ENCODE results near the gene PANK1. TPM values are rescaled to one million over a fixed set of nuclear protein-coding genes. Genes with fewer than 3 reads are reported as not detected.

Gene PANK1
- total and polyA plus RNA-seq, 2 of the 8 experiments (the other 6 are each of a cell fraction or from before 2014, with no cell fraction given) = 18.5 to 40.4 TPM

DNA sequence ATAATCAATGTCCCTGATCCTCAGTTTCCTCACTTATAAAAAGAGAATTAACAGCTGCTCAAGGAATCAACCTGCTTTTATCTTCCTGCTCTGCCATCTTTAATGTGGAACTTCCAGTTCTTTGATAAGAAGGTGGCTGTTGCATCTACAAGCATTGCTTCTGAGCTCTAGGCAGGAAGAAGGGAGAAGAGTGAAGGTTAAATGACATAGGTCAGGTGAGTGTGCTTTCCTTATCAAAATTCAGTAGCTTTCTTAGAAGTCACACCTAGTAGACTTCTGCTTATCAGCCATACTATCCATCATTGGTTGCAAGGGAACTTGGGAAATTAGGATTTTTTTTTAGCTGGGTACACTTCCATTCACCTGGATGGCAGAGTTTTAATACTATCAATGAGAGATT lies 32.3 kb upstream of the PANK1 start:
- no peaks in the 10 kb centered on the region for H3K36me3 ChIP-seq (ENCODE audit: control insufficient read depth in 2 of 4, insufficient read depth in 4 of 4, low read length in 3 of 4)
- no peak for FAIRE-seq
- H2AFZ ChIP-seq (ENCODE audit: low read length) = no peak overlapping the region
- H4K5ac ChIP-seq (ENCODE audit: insufficient read length, low read depth, low read length) = no peak overlapping the region
- H3K23ac ChIP-seq (ENCODE audit: insufficient read length) = no peak overlapping the region
- no peak overlapping the region for H3K4ac ChIP-seq (replicated peaks; ENCODE audit: insufficient read length, low read depth, low read length)
- H3K4me3 ChIP-seq (ENCODE audit: extremely low read depth in 1 of 4, insufficient read depth in 2 of 4, low read depth in 3 of 4, low read length in 4 of 4) = no peak overlapping the region
- H4K91ac ChIP-seq (replicated peaks; ENCODE audit: insufficient read length, low read length) = no peak overlapping the region
- no peak overlapping the region for H3K4me2 ChIP-seq (ENCODE audit: insufficient read depth in 1 of 2, low read depth in 2 of 2, low read length in 2 of 2)
- H2BK12ac ChIP-seq (ENCODE audit: low read depth, low read length) = no peak overlapping the region
- H2BK5ac ChIP-seq (ENCODE audit: low read depth, low read length) = no peak overlapping the region
- no peaks in the 10 kb centered on the region for H3K27me3 ChIP-seq (replicated peaks in 1 of 4; ENCODE audit: control insufficient read depth in 3 of 4, extremely low read depth in 1 of 4, insufficient read depth in 3 of 4, low read length in 3 of 4)
- no peak overlapping the region for H2BK20ac ChIP-seq (ENCODE audit: low read length)
- H3K23me2 ChIP-seq (ENCODE audit: low read depth, low read length) = no peaks in the 10 kb centered on the region
- H3K9ac ChIP-seq (replicated peaks in 1 of 4; ENCODE audit: extremely low read depth in 1 of 4, low read depth in 3 of 4, low read length in 3 of 4) = no peak overlapping the region
- no peaks in the 10 kb centered on the region for H3K79me2 ChIP-seq (ENCODE audit: control insufficient read depth in 1 of 2, insufficient read depth in 2 of 2, low read length in 2 of 2)
- no peaks in the 10 kb centered on the region for H3K9me3 ChIP-seq (ENCODE audit: insufficient read depth in 2 of 2, low read depth in 1 of 2, low read length in 1 of 2)
- TF ChIP-seq BCL11A (IDR thresholded peaks at IDR 0.05; ENCODE audit: low read depth in 2 of 2, low read length in 2 of 2) (no peak), GTF2F1 (IDR thresholded peaks at IDR 0.05; ENCODE audit: borderline replicate concordance, low read depth, low read length) (no peak), RBBP5 (IDR thresholded peaks at IDR 0.05; ENCODE audit: borderline replicate concordance, low read depth, low read length) (no peak), TAF1 (IDR thresholded peaks at IDR 0.05; ENCODE audit: low read depth, low read length) (no peak), RAD21 (IDR thresholded peaks at IDR 0.05 in 1 of 2, conservative IDR thresholded peaks at IDR 0.05 in 1 of 2; ENCODE audit: low read depth in 2 of 2, low read length in 2 of 2) (no peak), FOSL1 (IDR thresholded peaks at IDR 0.05; ENCODE audit: insufficient read depth, low read depth, low read length) (no peak), SRF (IDR thresholded peaks at IDR 0.05; ENCODE audit: low read depth, low read length) (no peak), GABPA (IDR thresholded peaks at IDR 0.05; ENCODE audit: borderline replicate concordance, insufficient read depth, low read length) (no peak), TCF12 (IDR thresholded peaks at IDR 0.05; ENCODE audit: low read depth, low read length) (no peak), POLR2AphosphoS5 (IDR thresholded peaks at IDR 0.05; ENCODE audit: low read depth, low read length) (no peak)
- H3K79me1 ChIP-seq (ENCODE audit: low read depth, low read length) = no peaks in the 10 kb centered on the region
- DNase-seq (ENCODE audit: low read depth in 1 of 2, low spot score in 2 of 2) = no peak
- H3K18ac ChIP-seq (ENCODE audit: extremely low read depth, low read length) = no peak overlapping the region
- no peak overlapping the region for H4K8ac ChIP-seq (ENCODE audit: extremely low read depth, insufficient read depth, low read length)
- no peak overlapping the region for H2BK15ac ChIP-seq (ENCODE audit: low read length)
- peaks cover 0 to 3% (median under 1%) of the 10 kb centered on the region in 4 experiments; a peak in 2 of 7 replicates for H3K4me1 ChIP-seq (replicated peaks in 1 of 4; ENCODE audit: control insufficient read depth in 3 of 4, insufficient read depth in 4 of 4, low read length in 3 of 4)
- no peak overlapping the region for H3K27ac ChIP-seq (ENCODE audit: low read depth, low read length)
- CTCF ChIA-PET (ENCODE audit: partially characterized antibody) = interaction anchor here (0.9 to 1.3 kb wide), 3 partner anchors 11 to 84 kb away, joined by 3 to 4 read pairs (median 3); no protein-coding TSS in a partner anchor
- H3K14ac ChIP-seq (ENCODE audit: insufficient read length) = no peak overlapping the region
- H3K56ac ChIP-seq (replicated peaks; ENCODE audit: insufficient read length, low read depth, low read length) = no peak overlapping the region
- no peak overlapping the region for H2BK120ac ChIP-seq (replicated peaks; ENCODE audit: low read depth, low read length)
- no peak overlapping the region for H2AK5ac ChIP-seq (ENCODE audit: low read depth, low read length)
- no peaks in the 10 kb centered on the region for H4K20me1 ChIP-seq (replicated peaks in 1 of 2; ENCODE audit: control insufficient read depth in 1 of 2, insufficient read depth in 2 of 2, low read length in 2 of 2)
- POLR2A ChIA-PET (ENCODE audit: partially characterized antibody) = interaction anchor here (1.1 to 2.3 kb wide), 2 partner anchors 24 to 34 kb away, joined by 3 to 6 read pairs; partner anchors contain the start of gene KIF20B

Data from H1 (cell line).